ENCODE results near the gene KRT33A.
"Not testable (repeated sequence)": the region's sequence is repeated elsewhere in the genome, so short reads cannot be mapped to it uniquely, and the experiment has no call there.

KRT33A gene

GRCh38 chr17:41380091-41380490 is 29.5 kb upstream of the KRT33A start:
- peak; percentile 90 for DNase-seq
- H3K14ac ChIP-seq (ENCODE audit: low read length in 2 of 2); H3K18ac ChIP-seq (ENCODE audit: low read depth in 1 of 2, low read length in 2 of 2); H3K4ac ChIP-seq (ENCODE audit: low read depth in 1 of 2, low read length in 2 of 2); H2AFZ ChIP-seq (ENCODE audit: low read depth, low read length); H3K27ac ChIP-seq (ENCODE audit: low read length, poor library complexity, severe bottlenecking); H2BK5ac ChIP-seq (ENCODE audit: low read depth, low read length, poor library complexity, severe bottlenecking); H3K27me3 ChIP-seq (ENCODE audit: control insufficient read depth in 1 of 2, insufficient read depth in 1 of 2, low read length in 2 of 2); H2BK120ac ChIP-seq (ENCODE audit: low read depth, low read length); H3K79me1 ChIP-seq (replicated peaks; ENCODE audit: low read length, poor library complexity, severe bottlenecking); H3K9me3 ChIP-seq (ENCODE audit: control insufficient read depth, low read length); H2BK12ac ChIP-seq (ENCODE audit: low read length in 2 of 2); H4K91ac ChIP-seq (ENCODE audit: low read length); H3K36me3 ChIP-seq (ENCODE audit: control insufficient read depth in 1 of 2, insufficient read depth in 2 of 2, low read depth in 1 of 2, low read length in 2 of 2); H3K4me2 ChIP-seq (ENCODE audit: low read length, poor library complexity, severe bottlenecking); H3K4me1 ChIP-seq (ENCODE audit: control insufficient read depth, insufficient read depth, low read depth, low read length); H4K8ac ChIP-seq (ENCODE audit: low read length); H3K9ac ChIP-seq (ENCODE audit: low read length); H3K4me3 ChIP-seq (ENCODE audit: insufficient read depth in 1 of 2, low read depth in 1 of 2, low read length in 2 of 2); H3K23ac ChIP-seq (ENCODE audit: low read length in 2 of 2); H2BK15ac ChIP-seq (ENCODE audit: low read depth, poor library complexity, severe bottlenecking); H2AK5ac ChIP-seq (ENCODE audit: low read length, severe bottlenecking): not testable (repeated sequence)
- WGBS = 25% methylated on average over 7 of the region's 7 CpGs

- Histone ChIP-seq H3K27me3 (ENCODE audit: control insufficient read depth in 1 of 2, insufficient read depth in 1 of 2, low read length in 2 of 2) (peaks cover 0 to 19% of the 10 kb centered on the region in 2 experiments), H2AFZ (ENCODE audit: low read depth, low read length) (no peak overlapping the region), H3K18ac (ENCODE audit: low read depth in 1 of 2, low read length in 2 of 2) (no peak overlapping the region), H2BK15ac (ENCODE audit: low read depth, poor library complexity, severe bottlenecking) (no peak overlapping the region), H2AK5ac (ENCODE audit: low read length, severe bottlenecking) (no peak overlapping the region), H2BK5ac (ENCODE audit: low read depth, low read length, poor library complexity, severe bottlenecking) (no peak overlapping the region), H3K4me2 (ENCODE audit: low read length, poor library complexity, severe bottlenecking) (no peak overlapping the region), H3K9ac (ENCODE audit: low read length) (no peak overlapping the region), H3K4ac (ENCODE audit: low read depth in 1 of 2, low read length in 2 of 2) (no peak overlapping the region), H3K4me3 (ENCODE audit: insufficient read depth in 1 of 2, low read depth in 1 of 2, low read length in 2 of 2) (no peak overlapping the region), H3K36me3 (ENCODE audit: control insufficient read depth in 1 of 2, insufficient read depth in 2 of 2, low read depth in 1 of 2, low read length in 2 of 2) (no peaks in the 10 kb centered on the region), H3K4me1 (ENCODE audit: control insufficient read depth, insufficient read depth, low read depth, low read length) (peaks cover 6% of the 10 kb centered on the region), H3K14ac (ENCODE audit: low read length in 2 of 2) (no peak overlapping the region), H3K9me3 (ENCODE audit: control insufficient read depth, low read length) (peaks cover 19% of the 10 kb centered on the region), H2BK120ac (ENCODE audit: low read depth, low read length) (no peak overlapping the region), H2BK12ac (ENCODE audit: low read length in 2 of 2) (no peak overlapping the region), H4K91ac (ENCODE audit: low read length) (no peak overlapping the region), H3K27ac (ENCODE audit: low read length, poor library complexity, severe bottlenecking) (no peak overlapping the region), H4K8ac (ENCODE audit: low read length) (no peak overlapping the region), H3K79me1 (replicated peaks; ENCODE audit: low read length, poor library complexity, severe bottlenecking) (no peaks in the 10 kb centered on the region), H3K23ac (ENCODE audit: low read length in 2 of 2) (no peak overlapping the region)
- no peak for DNase-seq
- 29% methylated on average over 2 of the region's 2 CpGs for WGBS
Measured at GRCh38 chr17:41377546-41377945, 26.9 kb upstream of the KRT33A start.

GRCh38 chr17:41369713-41370112 is 19.1 kb upstream of the KRT33A start, which contains the start of gene KRT33B:
Gene KRT33B, minus strand, starts transcription at chr17:41369813. Its CDS starts 63 bp downstream, at chr17:41369750.
- Histone ChIP-seq H2BK15ac (ENCODE audit: low read depth, poor library complexity, severe bottlenecking) (no peak within 1 kb of the TSS), H3K23ac (ENCODE audit: low read length in 2 of 2) (no peak within 1 kb of the TSS), H2AK5ac (ENCODE audit: low read length, severe bottlenecking) (peak within 1 kb of the TSS; percentile 64), H3K9me3 (ENCODE audit: control insufficient read depth, low read length) (peaks cover 14% of the 10 kb centered on the region), H2BK12ac (ENCODE audit: low read length in 2 of 2) (peak within 1 kb of the TSS in 1 of 2 experiments; percentile 55), H3K14ac (ENCODE audit: low read length in 2 of 2) (peak within 1 kb of the TSS in 1 of 2 experiments; percentile 77), H3K4ac (ENCODE audit: low read depth in 1 of 2, low read length in 2 of 2) (no peak within 1 kb of the TSS), H2BK120ac (ENCODE audit: low read depth, low read length) (no peak within 1 kb of the TSS), H3K4me1 (ENCODE audit: control insufficient read depth, insufficient read depth, low read depth, low read length) (peaks cover 3% of the 10 kb centered on the region), H3K18ac (ENCODE audit: low read depth in 1 of 2, low read length in 2 of 2) (no peak within 1 kb of the TSS), H3K27me3 (ENCODE audit: control insufficient read depth in 1 of 2, insufficient read depth in 1 of 2, low read length in 2 of 2) (peaks cover 0 to 19% of the 10 kb centered on the region in 2 experiments), H3K4me2 (ENCODE audit: low read length, poor library complexity, severe bottlenecking) (no peak within 1 kb of the TSS), H4K8ac (ENCODE audit: low read length) (no peak within 1 kb of the TSS), H3K4me3 (ENCODE audit: insufficient read depth in 1 of 2, low read depth in 1 of 2, low read length in 2 of 2) (no peak within 1 kb of the TSS), H3K9ac (ENCODE audit: low read length) (no peak within 1 kb of the TSS), H2BK5ac (ENCODE audit: low read depth, low read length, poor library complexity, severe bottlenecking) (no peak within 1 kb of the TSS), H2AFZ (ENCODE audit: low read depth, low read length) (no peak within 1 kb of the TSS), H3K27ac (ENCODE audit: low read length, poor library complexity, severe bottlenecking) (no peak within 1 kb of the TSS), H3K36me3 (ENCODE audit: control insufficient read depth in 1 of 2, insufficient read depth in 2 of 2, low read depth in 1 of 2, low read length in 2 of 2) (no peaks in the 10 kb centered on the region), H3K79me1 (replicated peaks; ENCODE audit: low read length, poor library complexity, severe bottlenecking) (no peaks in the 10 kb centered on the region), H4K91ac (ENCODE audit: low read length) (no peak within 1 kb of the TSS)
- DNase-seq = no peak
- WGBS = 100% methylated on average over 1 of the region's 1 CpG

GRCh38 chr17:41369023-41369422 is 18.4 kb upstream of the KRT33A start:
- Histone ChIP-seq H3K18ac (ENCODE audit: low read depth in 1 of 2, low read length in 2 of 2) (no peak overlapping the region), H3K14ac (ENCODE audit: low read length in 2 of 2) (no peak overlapping the region), H2BK5ac (ENCODE audit: low read depth, low read length, poor library complexity, severe bottlenecking) (no peak overlapping the region), H4K8ac (ENCODE audit: low read length) (no peak overlapping the region), H3K79me1 (replicated peaks; ENCODE audit: low read length, poor library complexity, severe bottlenecking) (no peaks in the 10 kb centered on the region), H3K4me1 (ENCODE audit: control insufficient read depth, insufficient read depth, low read depth, low read length) (peaks cover 3% of the 10 kb centered on the region), H3K23ac (ENCODE audit: low read length in 2 of 2) (no peak overlapping the region), H3K4ac (ENCODE audit: low read depth in 1 of 2, low read length in 2 of 2) (no peak overlapping the region), H3K9ac (ENCODE audit: low read length) (no peak overlapping the region), H3K9me3 (ENCODE audit: control insufficient read depth, low read length) (peaks cover 7% of the 10 kb centered on the region), H3K4me2 (ENCODE audit: low read length, poor library complexity, severe bottlenecking) (no peak overlapping the region), H2AK5ac (ENCODE audit: low read length, severe bottlenecking) (no peak overlapping the region), H2BK120ac (ENCODE audit: low read depth, low read length) (no peak overlapping the region), H4K91ac (ENCODE audit: low read length) (no peak overlapping the region), H3K27me3 (ENCODE audit: control insufficient read depth in 1 of 2, insufficient read depth in 1 of 2, low read length in 2 of 2) (peaks cover 0 to 13% of the 10 kb centered on the region in 2 experiments), H2BK15ac (ENCODE audit: low read depth, poor library complexity, severe bottlenecking) (no peak overlapping the region), H3K36me3 (ENCODE audit: control insufficient read depth in 1 of 2, insufficient read depth in 2 of 2, low read depth in 1 of 2, low read length in 2 of 2) (no peaks in the 10 kb centered on the region), H2AFZ (ENCODE audit: low read depth, low read length) (no peak overlapping the region), H2BK12ac (ENCODE audit: low read length in 2 of 2) (no peak overlapping the region), H3K4me3 (ENCODE audit: insufficient read depth in 1 of 2, low read depth in 1 of 2, low read length in 2 of 2) (no peak overlapping the region), H3K27ac (ENCODE audit: low read length, poor library complexity, severe bottlenecking) (no peak overlapping the region)
- no peak for DNase-seq
- 94% methylated on average over 2 of the region's 2 CpGs for WGBS

Data from mesenchymal stem cell (in vitro differentiated cells and primary cell).